LNCAP (cell line): ENCODE results near the gene RPH3AL.

Source experiments
- CTCF ChIP-seq: fragments of 450-650 bp; IDR thresholded peaks from 2 replicates; pipeline ENCODE4 v1.5.1; 2017; ENCODE audit warnings: mild to moderate bottlenecking

RPH3AL gene

GRCh38 chr17:206941-207560, 145.6 kb downstream of the RPH3AL start:
- no peak for TF ChIP-seq CTCF

- no peak for TF ChIP-seq CTCF
Measured at GRCh38 chr17:205817-206216, 146.8 kb downstream of the RPH3AL start.

- TF ChIP-seq CTCF, result no peak
Measured at GRCh38 chr17:205148-205669, 147.4 kb downstream of the RPH3AL start.

- no peak for TF ChIP-seq CTCF
Measured at GRCh38 chr17:204427-205147, 148.0 kb downstream of the RPH3AL start.

GRCh38 chr17:202501-202951, 150.1 kb downstream of the RPH3AL start:
- no peak for TF ChIP-seq CTCF

GRCh38 chr17:200586-200985, 152.0 kb downstream of the RPH3AL start:
- no peak for TF ChIP-seq CTCF

- no peak for TF ChIP-seq CTCF
Measured at GRCh38 chr17:199806-200545, 152.6 kb downstream of the RPH3AL start.
